NCI-H2107 (cell line): ENCODE data around the gene CEMP1.
"Not testable (repeated sequence)": the region's sequence is repeated elsewhere in the genome, so short reads cannot be mapped to it uniquely, and the experiment has no call there.

ENCODE experiments used
- DNase-seq: peaks from one replicate; lab custom pipeline; 2025; lab: John Stamatoyannopoulos, UW

CEMP1 gene

DNA sequence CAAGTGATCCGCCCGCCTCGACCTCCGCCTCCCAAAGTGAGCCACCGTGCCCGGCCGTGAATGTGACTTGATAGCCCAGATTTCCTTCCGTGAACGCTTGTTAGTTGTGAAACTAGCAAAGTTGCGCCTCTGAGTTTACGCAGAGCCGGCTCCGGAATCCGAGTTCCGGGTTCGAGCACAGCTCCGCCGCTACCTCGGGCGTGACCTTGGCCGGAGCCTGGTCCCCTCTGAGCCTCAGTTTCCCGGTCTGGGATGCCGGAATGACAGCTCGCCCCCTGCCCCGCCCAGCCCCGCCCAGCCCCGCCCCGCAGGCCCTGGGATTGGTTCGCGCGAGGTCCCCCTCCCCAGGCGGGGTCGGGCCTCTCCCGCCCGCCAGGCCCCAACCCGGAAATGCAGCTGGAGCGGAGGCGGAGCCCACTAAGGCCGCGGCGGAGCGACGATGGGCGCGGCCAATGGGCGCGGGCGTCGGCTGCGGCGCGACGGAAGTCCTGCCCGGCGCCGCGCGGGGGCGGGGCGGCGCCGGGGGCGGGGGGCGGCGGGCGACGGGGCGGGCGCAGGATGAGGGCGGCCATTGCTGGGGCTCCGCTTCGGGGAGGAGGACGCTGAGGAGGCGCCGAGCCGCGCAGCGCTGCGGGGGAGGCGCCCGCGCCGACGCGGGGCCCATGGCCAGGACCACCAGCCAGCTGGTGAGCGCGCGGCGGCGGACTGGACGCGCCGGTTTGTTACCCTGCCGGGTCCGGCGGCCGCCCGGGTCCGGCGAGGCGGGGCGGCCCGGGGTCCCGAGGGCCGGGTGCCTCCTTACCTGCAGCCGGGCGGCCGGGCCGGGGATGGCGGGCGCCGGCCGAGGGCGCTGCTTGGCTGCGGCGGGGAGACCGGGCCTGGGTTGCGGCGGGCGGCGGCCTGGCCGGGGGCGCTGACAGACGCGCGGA is 6.5 kb upstream of the CEMP1 start, which contains the start of gene PDPK1:
Gene PDPK1, plus strand, starts transcription at position 571 of the 929 bp plus-strand sequence. Its CDS starts 92 bp downstream, at position 663.
- DNase-seq: peak; percentile 85

GRCh38 chr16:2535625-2536013 is 4.4 kb upstream of the CEMP1 start:
- DNase-seq: no peak

- not testable (repeated sequence) for DNase-seq
Observed at GRCh38 chr16:2534335-2534734, 3.1 kb upstream of the CEMP1 start.

DNA sequence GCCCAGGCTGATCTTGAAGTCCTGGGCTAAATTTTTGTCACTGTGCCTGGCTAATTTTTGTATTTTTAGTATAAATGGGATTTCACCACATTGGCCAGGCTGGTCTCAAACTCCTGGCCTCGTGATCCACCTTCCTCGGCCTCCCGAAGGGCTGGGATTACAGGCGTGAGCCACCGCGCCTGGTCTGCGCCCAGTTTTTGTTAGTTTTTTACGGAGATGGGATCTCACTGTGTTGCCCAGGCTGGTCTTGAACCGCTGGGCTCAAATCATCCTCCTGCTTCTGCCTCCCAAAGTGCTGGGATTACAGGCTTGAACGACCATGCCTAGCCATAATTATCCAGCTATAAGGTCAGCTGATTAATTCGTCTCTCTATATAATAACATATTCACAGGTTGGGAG is 2.7 kb upstream of the CEMP1 start:
- DNase-seq: no peak

DNA sequence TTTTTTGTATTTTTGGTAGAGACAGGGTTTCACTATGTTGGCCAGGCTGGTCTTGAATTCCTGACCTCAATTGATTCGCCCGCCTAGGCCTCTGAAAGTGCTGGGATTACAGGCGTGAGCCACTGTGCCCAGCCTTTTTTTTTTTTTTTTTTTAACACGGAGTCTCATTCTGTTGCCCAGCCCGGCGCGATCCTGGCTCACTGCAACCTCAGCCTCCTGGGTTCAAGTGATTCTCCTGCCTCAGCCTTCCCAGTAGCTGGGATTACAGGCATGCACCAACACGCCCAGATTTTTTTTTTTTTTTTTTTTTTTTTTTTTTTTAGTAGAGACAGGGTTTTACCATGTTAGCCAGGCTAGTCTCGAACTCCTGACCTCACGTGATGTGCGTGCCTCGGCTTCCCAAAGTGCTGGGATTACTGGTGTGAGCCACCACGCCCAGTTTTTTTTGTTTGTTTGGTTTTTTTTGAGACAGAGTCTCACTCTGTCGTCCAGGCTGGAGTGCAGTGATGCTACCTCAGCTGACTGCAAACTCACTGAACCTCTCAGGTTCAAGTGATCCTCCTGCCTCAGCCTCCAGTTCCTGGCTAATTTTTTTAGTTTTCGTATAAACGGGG is 2.0 kb upstream of the CEMP1 start:
- not testable (repeated sequence) for DNase-seq

DNA sequence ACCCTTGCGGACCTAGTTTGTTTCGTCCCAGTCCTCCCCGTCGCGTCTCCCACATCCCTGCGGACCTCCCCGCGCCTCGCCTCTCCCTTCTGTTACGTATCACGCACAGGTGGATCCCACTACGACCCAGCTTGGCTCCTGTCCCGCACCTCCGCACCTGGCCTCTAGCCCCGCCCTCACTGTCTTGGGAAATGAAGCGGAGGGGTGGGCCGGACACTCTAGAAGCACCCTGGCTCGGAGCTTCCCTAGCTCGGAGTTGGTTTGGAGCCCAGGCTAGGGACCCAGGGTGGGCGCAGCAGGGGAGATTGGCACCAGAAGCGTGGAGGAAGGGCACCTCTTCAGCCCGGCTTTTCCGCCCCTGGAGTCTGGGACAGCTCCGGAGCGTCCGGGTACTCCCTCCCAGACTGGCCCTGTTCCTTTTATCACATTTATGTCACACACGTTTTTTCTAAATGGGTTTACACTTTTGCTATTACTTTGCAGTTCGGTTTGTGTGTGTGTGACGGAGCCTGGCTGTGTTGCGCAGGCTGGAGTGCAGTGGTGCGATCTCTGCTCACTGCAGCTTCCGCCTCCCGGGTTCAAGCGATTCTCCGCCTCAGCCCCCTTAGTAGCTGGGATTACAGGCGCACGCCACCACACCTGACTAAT is 1.4 kb upstream of the CEMP1 start:
- DNase-seq: no peak

- DNase-seq: peak; percentile 95
Observed at GRCh38 chr16:2531696-2532493, 687 bp upstream of the CEMP1 start.

- DNase-seq: no peak
Observed at GRCh38 chr16:2530629-2531318, 434 bp downstream of the CEMP1 start.

DNA sequence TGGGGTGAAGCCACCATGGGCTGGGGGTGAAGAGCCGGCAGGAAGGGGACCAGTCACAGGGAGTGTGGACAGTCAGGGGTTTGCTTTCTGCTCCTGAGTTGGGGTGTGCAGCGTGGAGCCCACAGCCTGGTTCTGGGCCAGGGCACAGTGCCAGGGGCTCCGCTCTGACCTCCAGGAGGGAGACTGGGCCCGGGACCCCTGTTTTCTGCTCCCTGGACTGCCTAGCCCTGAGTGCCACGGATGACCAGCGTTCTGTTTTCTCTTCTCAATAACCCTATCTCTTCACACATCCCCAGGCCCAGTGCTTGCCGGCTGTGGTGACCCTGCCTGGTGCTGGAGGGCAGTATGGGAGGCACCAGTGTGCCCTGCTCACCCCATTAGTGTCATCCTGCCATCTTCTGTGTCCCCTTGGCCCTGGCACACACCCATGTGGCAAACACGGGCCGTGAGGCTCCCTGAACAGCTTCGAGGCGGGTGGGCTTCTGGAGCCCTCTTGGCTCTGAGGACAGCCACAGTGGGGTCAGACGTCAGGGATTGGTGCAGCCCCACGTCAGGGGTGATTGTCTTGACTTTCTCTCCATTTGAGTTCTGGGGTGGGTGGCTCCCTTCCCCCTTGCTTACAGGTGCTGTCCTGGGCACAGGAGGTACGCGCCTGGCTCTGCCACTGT is 1.1 kb downstream of the CEMP1 start:
- DNase-seq: no peak

GRCh38 chr16:2529061-2529931 is 1.9 kb downstream of the CEMP1 start:
- no peak for DNase-seq

- no peak for DNase-seq
Observed at GRCh38 chr16:2528161-2529060, 2.8 kb downstream of the CEMP1 start.

GRCh38 chr16:2527784-2528100 is 3.5 kb downstream of the CEMP1 start:
- no peak for DNase-seq

DNA sequence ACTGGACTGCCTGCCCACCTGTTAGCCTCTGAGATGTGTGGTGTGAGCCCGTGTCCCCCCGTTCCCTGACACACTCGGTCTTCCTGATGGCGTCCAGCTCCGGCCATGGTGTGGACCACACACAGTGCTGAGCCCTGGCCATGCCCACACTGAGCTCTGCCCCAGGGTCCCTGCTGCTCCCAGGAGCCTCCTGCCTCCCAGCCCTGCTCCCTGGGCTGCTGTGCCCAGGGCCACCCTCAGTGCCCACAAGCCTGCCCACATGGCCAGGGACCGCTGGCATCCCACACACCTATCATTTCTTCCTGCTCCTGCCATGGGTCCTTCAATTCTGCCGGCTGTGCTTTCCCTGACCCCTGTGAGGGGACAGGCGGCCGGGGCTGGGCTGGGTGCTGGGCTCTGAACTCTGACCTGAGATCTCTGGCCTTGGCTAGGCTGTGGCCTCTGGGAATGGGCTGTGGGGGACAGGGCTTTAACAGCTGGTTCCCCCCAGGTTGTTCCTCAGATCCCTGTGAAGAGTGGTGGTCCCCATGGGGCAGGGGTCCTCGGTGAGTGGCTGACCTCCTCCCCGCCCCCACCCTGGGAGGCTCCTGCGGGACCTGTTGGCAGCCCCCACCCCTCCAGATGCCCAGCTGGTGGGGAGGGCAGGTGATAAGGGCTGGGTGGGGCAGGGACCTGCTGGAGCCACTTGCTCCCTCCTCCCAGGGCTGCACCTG is 4.0 kb downstream of the CEMP1 start:
- DNase-seq: no peak

DNA sequence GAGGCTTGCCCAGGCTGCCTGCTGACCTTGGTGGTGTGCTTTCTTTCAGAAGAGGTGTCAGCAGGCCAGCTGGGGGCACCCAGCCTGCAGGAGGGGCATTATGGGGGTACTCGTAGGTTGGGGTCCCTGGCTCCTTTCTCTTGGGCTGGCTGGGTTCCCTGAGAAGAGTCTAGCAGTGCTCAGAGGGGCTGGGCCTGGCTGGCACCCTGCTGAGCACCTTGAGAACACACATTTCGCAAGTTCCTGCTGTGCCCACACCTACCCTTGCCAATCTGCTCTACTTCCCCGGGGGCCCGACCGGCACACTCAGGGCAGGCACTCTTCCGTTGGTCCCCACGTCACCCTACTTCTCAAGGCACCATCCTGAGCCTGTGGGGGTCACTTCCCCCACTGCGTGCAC is 5.1 kb downstream of the CEMP1 start:
- DNase-seq: no peak

- DNase-seq: no peak
Observed at GRCh38 chr16:2524339-2524938, 6.8 kb downstream of the CEMP1 start.

GRCh38 chr16:2523801-2524231 is 7.4 kb downstream of the CEMP1 start:
- no peak for DNase-seq

GRCh38 chr16:2520784-2521531 is 10.2 kb downstream of the CEMP1 start:
- no peak for DNase-seq
